HG02759 (cell line): ENCODE data around the gene CFAP251.
A peak's percentile ranks its signal among the peaks of the same experiment; 100 is the strongest.
"Not testable (repeated sequence)": the region's sequence is repeated elsewhere in the genome, so short reads cannot be mapped to it uniquely, and the experiment has no call there.

Source experiments
- ATAC-seq: cut with Tn5 transposase; IDR thresholded peaks from one replicate; pipeline ENCODE4 v1.9.1; 2021; ENCODE audit warnings: mild to moderate bottlenecking, moderate library complexity; ENCODE audit not compliant: unreplicated experiment

The CFAP251 gene

DNA sequence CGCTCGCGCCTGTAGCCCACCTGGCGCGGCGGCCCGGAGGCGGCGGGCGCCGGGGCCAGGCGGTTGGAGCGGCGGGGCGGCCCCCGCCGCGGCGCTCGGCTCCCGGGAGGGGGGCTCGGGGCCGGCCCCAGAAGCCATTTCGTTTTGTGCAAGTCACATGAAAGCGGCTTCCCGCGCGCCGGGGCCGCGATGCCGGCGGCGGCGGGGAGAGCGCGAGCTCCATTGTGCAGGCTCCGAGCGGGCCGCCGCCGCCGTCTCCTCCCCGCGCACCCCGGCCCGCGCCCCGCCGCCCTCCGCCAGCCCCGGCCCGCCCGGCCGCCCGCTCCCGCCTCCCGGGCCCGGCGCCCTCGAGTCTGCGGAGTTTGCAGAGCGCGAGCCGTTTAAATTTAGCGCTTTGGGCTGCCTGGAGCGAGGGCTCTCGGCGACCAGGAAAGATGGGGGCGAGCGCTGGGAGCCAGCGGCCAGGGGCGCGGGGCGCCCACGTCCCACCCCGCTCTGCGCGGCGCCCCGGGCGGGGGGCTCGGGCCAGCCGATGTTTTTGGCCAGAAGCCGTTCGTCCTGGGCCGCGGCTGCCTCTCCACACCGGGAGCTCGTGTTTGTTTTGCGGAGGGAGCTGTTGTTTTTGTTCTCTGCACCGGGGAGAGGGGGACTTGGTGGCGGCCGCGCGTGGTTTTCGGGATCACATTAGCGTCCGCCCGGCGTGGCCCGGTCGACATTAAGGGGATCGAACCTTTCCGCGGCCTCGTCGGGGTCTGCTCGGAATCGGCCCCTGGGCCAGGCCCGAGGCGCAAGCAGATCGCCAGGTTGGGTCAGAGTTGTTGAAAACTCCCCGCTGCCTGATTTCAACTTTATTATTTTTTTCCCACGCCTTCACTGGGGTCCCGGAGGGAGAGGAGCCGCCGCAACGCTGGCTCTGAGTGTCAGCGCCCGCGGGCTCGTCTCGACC lies 104.3 kb downstream of the CFAP251 start:
- ATAC-seq: peak; percentile 8

DNA sequence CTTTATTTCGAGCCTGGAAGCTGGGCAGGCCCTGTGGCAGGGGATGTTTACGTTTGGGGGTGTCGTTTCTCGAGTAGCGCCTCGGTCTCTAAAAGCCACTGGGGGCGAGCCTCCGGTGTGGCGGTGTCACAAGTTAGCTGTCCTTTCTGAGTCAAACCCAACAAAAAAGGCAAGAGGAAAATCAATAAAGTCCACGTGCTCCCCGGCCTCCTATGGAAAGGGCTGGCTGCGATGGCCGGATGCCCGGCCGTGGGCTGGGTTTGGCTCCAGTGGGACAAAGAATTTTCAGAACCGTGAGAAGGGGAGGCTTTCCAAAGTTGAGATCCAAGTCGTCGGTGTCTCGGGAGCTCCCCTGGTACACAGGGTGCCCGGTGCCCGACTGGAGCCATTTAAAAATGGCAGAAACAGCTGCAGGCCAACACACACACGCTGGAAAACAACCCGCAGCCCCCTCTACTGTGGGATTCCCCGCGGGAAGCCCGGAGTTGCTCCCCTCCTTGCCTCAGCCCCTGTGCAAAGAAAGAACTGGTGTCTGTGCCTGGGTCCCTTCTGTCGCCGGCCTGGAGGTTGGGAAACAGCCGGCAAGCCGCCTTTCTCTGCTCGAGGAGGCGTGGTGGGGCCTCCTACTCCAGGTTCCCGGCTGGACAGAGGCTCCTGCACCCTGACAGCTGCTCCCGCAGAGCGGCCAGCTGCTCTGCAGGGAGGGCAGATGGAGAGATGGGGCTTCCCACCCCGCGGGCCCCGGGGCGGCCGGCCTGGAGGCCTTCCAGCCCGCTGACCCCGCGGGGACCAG lies 105.1 kb downstream of the CFAP251 start:
- no peak for ATAC-seq

DNA sequence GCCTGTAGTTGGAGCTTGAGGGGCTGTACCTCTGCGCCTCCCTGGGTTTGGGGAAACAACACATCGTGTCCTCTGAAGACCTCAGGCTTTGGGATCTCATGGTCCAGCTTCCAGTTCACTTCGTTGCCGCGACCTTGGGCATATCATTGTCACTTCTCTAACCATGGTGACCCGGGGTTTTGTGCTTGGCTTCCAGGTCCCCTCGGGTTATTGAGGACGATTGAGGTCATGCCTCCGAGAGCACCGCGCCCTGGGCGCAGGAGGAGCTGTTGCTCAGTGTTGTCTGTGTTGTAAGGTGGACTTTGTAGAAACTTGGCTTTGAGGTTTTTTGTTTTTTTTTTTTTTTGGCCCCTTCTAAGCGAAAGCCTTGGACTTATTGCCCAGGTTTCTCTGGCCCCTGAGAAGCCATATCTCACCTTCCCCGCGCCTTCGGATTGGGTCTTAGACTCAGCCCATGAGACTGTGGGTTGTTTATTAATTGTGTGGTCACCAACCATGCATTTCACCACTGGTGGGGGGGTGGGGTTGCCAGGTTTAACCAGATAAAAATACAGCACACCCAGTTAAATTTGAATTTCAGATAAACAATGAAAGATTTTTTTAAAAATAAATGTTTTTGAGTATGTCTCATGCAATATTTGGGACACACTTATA lies 105.9 kb downstream of the CFAP251 start:
- ATAC-seq: no peak

DNA sequence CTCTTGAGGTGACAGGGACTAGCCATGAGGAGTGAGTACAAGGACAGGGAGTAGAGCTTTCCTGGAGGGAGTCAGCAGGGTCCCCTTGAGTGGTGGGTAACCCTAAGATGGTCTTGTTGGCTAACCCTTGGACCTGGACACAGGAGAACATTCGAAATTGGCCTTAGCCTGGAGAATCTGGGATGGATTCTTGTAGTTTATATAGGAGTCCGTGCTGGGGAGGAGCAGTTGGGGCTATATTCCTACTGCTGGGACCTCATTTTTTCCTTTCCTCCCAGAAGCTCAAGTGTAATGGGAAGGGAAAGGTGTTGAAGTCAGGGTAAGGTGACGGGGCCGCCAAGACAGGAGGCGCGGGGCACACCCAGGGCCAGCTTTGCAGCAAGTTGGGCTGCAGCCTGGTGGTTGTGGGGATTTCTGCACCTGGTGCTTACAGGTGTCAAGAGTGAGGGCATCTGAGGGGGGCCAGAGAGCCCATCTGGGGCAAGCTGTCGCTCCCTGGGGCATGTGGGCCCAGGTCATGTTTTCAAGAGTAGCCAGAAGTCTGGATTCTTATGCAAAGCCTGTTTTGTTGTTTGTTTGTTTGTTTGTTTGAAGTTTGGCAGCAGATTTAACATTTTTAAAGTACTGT lies 108.4 kb downstream of the CFAP251 start:
- ATAC-seq: no peak

DNA sequence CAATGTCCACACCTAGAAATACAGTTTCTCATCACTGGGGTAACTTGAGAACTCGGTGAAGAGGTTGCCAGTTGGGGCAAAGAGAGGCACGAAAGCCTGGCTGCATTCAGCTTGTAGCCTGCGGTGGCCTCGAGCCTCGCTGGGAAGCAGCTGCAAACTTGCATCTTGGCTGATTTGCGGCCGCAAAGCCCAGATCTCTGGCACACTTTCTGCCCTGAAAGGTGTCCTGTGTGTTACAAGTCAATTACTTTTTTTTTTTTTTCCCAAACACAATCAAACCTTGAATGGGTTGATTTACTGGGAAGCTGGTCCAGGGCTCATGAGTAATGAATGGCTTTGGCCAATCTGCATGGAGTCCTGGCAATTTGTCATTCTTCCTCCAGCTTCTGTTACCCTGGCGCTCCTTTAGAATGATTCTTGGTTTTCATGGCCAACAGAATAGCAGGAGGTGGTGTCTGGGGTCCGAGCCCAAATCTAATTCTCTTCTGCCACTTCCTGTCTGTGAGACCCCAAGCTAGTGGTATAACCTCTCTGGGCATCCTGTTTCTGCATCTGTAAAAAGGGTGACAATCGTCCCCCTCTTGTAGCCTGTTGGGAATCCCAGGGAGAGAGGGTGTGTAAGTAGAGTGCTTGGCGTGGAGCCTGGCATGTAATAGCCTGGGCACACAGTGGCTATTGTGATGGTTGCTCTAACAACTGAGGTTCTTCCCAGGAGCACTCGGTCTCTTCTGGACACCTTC lies 109.9 kb downstream of the CFAP251 start:
- ATAC-seq: no peak

DNA sequence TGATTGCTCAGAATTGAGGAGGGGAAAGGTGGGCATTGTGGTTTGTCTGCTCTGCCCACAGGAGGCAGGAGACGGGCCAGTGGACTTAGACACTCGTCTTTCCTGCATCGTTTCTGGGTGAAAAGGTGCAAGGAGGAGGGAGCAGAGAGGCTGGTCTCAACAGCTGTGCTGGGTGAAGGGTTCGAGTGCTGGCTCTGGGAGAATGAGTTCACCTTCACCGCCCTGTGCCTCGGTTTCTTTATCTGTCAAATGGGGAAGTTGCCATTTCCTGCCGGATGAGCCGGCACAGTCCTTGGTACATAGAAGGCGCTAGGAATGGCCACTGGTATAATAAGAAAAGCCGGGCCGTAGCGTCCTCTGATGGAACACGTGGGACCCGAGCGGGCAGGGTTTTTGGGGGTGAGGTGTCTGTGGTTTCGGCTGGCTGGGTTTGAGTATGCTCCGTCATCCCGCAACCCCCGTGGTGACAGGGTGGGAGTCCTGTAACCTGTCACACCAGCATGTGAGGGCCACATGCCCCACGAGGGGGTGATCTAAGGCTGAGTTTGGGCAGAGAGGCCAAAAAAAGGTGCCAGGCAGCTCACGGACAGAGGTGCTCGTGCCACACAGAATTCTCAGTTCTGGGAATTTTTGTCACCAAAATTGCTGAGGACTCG lies 110.6 kb downstream of the CFAP251 start:
- ATAC-seq: peak; percentile 62

DNA sequence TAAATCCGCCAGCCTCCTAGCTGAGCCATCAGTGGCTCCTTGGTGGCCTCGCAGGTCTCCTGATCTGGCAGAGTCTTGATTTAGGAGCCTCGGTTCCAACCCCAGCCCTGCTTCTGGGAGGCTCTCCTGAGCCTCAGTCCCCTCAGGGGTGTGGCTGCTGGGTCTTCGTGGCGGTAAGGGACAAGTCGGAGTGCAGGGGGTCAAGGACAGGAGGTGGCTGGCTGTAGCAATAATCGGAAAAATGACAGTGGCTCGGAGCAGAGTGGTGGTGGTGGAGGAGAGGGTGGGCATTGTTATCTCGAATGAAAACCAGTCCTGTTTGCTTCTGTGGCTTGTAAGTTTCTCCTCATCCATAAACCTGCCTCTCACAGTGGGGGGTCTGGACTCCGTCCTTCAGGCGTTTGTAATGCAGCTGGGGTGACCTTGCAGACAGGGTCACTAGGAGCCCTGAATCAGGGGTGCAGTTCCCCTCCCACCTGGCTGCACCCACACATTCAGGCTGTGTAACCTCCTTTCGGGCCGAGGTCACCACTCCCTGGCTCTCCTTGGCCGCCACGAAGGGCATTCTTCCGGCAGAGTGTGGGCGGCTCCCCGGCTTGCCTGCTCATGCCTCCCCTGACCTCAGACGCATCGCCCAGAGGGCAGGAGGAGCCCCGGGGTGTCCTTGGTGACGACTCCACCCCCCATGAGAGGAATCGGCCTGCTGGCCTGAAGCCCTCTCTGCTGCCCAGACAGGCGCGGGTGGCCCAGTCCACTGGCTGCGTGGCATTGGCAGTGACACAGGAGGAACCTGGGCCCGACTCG lies 111.4 kb downstream of the CFAP251 start:
- peak; percentile 8 for ATAC-seq

DNA sequence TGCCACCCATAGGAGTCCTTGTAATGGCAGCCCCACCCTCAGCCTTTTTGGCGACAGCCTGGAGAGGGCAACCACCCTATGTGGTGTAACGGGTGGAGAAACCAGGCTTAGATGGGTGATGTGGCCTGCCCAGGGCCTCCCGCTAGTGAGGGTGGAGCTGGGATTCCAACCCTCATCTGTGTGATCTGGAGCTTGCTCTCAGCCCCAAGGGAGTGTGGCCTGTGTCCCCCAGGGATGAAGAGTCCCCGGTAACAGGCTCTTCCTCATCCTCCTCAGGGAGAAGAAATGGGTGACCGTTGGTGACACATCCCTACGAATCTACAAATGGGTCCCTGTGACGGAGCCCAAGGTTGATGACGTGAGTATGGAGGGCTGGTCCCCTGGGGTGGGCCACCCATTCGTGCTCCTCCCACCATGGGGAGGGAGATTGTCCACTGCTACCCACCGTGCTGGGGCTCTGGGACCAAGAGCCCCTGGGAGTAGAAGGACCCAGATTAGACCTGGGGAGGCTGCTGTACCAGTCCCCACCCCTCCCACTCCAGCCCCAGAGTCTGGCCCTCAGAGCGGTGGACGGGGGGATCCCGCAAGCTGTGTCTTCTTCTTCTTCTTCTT lies 112.1 kb downstream of the CFAP251 start:
- no peak for ATAC-seq

DNA sequence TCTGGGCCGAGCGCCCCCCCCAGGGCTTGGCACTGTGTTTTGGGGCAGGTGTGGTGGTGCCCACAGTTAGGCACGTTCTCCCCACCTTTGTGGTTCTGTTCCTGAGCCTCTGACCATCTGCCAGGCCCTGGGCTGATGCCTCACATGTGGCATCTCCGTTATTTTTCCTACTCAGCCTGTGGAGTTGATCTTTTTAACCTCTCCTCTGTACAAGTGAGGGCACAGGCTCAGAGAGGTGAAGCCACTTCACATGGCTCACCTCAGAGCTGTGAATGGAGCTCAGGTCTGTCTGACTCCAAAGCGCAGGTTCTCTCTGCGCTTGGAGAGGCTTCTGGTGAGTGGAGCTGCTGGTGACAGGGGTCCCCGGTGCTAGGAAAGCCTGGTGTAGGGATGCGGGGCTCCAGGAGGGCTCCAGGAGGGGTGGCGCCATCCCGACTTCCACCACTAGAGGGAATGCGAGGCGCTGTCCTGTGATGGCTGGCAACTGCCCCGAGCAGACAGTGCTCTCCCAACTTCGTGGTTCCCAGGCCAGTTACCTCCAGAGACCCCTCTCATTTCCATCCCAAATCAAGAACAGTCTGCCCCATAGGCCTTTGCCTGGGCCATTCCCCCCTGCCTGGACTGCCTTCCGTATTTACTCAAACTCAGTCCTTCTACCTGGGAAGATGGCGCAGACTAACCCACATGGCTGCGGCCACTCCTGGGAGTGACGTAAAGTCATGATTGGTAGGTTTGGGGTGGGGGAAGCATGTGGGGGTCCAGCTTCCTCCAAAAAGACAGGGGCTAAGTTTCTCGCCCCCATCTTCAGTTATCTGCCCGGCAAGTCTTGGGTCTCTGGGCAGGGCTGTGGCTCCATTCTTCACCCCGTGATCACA lies 113.2 kb downstream of the CFAP251 start:
- ATAC-seq: no peak

DNA sequence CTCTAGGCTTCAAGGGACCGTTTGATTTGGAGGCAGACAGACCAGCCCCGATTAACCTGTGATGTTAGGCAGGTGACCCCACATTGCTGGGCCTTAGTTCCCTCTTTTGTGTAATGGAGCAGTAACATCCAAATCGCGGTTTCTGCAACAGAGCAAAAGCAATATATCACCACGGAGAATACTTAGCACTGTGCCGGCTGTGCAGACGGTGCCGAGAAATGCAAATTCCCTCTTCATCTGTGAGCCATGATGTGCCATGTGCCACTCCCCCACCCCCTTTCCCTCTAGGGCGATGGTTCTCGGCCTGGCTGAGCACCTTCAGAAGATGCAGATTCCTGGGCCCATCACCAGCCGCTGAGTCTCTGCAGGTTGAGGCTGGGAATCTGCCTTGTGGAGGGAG lies 114.2 kb downstream of the CFAP251 start:
- ATAC-seq: no peak

DNA sequence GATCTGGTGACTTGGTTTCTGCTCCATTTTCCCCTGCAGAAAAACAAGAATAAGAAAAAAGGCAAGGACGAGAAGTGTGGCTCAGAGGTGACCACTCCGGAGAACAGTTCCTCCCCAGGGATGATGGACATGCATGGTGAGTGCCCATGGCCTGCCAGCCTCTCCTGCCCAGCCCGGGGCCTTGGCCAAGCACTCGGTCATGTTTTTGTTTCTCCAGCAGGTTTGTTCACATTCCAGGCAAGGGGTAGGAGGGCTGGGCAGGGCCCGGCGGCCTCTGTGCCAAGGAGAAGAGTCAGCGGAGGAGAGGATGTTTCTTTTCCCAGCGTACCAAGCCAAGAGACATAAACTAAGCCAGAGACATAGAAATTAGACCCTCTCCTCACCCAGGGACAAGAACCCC lies 116.9 kb downstream of the CFAP251 start:
- ATAC-seq: no peak

DNA sequence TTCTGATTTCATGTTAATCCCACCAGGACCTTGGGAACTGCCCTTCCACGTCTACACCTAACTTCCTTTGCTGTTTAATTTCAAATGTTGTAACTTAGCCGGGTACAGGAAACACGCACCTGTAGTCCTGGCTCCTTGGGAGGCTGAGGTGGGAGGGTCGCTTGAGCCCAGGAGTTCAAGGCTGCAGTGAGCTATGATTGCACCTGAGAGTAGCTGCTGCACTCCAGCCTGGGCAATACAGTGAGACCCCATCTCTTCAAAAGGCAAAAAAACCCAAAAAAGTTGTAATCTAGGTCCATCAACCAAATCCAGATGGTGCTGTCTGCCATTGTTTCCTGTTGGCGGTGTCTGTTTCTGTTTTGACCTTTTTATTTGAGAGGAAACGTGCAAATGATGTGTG lies 117.8 kb downstream of the CFAP251 start:
- ATAC-seq: no peak

DNA sequence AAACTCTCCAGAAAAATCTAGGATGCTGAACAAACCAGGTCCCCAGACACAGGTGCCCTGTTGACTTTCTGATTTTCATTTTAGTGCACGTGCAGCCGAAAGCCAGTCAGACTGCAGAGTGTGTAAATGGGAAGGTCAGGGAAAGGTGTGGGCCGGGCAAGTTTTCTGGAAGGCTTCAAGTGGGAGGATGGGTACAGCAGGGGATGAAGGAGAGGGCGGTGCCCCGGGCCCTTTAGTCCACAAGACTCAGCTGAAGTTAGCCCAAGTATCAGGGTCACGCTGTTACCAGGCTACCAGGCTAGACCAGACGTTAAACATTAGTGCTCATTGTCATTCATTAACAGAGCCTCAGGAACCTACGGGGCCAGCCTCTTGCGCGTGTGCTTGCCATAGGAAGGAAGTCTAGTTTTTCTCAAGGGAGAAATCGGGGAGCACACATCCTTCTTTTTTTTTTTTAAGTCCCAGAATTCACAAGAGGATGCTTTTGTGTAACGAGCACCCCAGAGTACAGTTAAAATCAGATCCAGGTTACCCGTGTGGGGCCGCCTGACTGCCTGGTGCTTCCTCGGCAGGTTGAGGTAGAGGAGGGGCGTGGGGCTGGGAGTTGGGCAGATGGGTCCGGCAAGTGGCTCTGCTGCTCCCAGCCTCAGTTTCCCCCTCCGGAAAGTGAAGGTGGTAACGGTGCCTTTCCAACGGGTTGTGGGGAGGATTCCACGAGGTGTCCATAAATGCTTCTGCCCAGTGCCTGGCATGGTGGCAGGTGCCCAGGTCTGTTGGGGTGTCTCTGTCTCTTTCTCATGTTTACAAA lies 122.4 kb downstream of the CFAP251 start:
- no peak for ATAC-seq

DNA sequence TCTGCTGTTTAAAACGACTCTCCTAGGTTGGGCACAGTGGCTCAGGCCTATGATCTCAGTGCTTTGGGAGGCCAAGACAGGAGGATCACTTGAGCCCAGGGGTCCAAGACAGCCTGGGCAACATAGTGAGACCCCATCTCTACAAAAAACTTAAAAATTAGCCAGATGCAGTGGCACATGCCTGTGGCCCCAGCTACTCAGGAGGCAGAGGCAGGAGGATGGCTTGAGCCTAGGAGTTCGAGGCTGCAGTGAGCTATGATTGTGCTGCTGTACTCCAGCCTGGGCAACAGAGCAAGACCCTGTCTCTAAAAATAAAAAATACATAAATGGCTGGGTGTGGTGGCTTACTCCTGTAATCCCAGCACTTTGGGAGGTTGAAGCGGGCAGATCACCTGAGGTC lies 123.1 kb downstream of the CFAP251 start:
- not testable (repeated sequence) for ATAC-seq

DNA sequence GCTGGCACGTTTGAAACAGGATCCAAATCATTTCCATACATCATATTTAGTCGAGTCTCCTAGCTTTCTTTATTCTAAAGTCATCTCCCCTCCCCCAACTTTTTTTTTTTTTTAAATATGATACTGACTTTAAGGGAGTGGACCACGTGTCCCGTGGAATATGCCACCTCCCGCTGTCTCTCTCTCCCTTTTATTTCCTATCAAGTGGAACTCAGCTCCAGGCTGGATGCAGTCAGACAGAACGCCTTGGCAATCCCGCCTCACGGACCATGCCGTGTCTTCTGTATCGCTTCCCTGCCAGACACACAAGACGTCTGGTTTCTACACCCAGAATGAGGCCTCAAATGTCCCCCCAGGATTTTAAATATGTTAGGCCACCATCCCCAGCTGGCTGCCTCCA lies 124.5 kb downstream of the CFAP251 start:
- ATAC-seq: no peak

DNA sequence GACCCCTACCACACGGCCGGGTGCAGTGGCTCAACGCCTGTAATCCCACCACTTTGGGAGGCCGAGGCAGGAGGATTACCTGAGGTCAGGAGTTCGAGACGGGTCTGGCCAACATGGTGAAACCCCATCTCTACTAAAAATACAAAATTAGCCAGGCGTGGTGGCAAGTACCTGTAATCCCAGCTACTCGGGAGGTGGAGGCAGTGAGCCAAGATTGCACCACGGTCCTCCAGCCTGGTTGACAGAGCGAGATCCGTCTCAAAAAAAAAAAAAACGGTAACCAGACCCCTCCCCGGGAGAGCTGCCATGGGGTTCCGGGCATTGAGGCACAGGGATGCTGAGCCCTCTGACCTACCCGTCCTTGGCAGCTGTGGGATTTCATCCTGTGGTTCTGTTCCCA lies 125.1 kb downstream of the CFAP251 start:
- ATAC-seq: no peak

DNA sequence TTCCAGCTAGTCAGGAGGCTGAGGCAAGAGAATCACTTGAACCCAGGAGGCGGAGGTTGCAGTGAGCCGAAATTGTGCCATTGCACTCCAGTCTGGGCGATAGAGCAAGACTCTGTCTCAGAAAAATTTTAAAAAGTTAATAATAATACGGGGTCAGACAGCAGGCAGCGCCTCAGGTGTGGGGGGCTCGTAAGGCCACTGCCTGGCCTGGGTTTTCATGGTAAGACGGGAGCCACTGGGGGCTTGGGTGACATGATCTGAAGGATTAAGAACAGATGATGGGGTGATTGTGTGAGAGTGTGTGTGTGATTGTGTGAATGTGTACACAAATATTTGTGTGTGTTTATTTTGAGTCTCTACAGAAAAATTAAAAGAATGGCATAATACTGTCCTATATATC lies 126.9 kb downstream of the CFAP251 start:
- ATAC-seq: no peak
